K562 (cell line): ENCODE measurements around the gene SLC25A53.

Source experiments
- BCL6 ChIP-seq: fragments of 250-450 bp; sonication (Bioruptor Pico); IDR thresholded peaks from 2 replicates; pipeline ENCODE4 v1.4.0; 2020
- CBX3 ChIP-seq, 2 experiments: IDR thresholded peaks; 1 replicate in 1 of 2; 2 replicates in 1 of 2; pipeline ENCODE4 v1.6.1; 2012; ENCODE audit warnings: inconsistent platforms in 2 of 2, low read length in 2 of 2, borderline replicate concordance in 1 of 2, control low read depth in 1 of 2
- CTCF ChIP-seq, 3 experiments: IDR thresholded peaks in 2 of 3; conservative IDR thresholded peaks in 1 of 3; 2 replicates each; pipeline ENCODE4 v1.5.1; 2011 to 2012; ENCODE audit warnings: low read length in 3 of 3, mild to moderate bottlenecking in 3 of 3, control low read depth in 2 of 3, improper control_type of control experiment in 1 of 3, inconsistent platforms in 1 of 3, low read depth in 1 of 3, mixed read lengths in 1 of 3, moderate library complexity in 1 of 3; ENCODE audit not compliant: insufficient read depth in 2 of 3
- FOS ChIP-seq: IDR thresholded peaks from 3 replicates; pipeline ENCODE4 v1.6.1; 2011; ENCODE audit not compliant: insufficient read length; ENCODE audit errors: extremely low read depth
- L3MBTL2 ChIP-seq: fragments of 450-650 bp; IDR thresholded peaks from 2 replicates; pipeline ENCODE4 v1.6.1; 2016; ENCODE audit warnings: mild to moderate bottlenecking, moderate library complexity
- MAX ChIP-seq: sonication (generic); formaldehyde crosslinking; IDR thresholded peaks from 2 replicates; pipeline ENCODE4 v1.9.0; 2022; ENCODE audit warnings: mild to moderate bottlenecking, missing genetic modification reagents
- MTF1 ChIP-seq: fragments of 250-450 bp; sonication (Bioruptor Pico); IDR thresholded peaks from 2 replicates; pipeline ENCODE4 v1.9.0; 2021; ENCODE audit warnings: moderate library complexity, mild to moderate bottlenecking, inconsistent platforms, borderline replicate concordance
- NCOA4 ChIP-seq: fragments of 450-650 bp; IDR thresholded peaks from 2 replicates; pipeline ENCODE4 v1.6.1; 2018; ENCODE audit warnings: mild to moderate bottlenecking; ENCODE audit not compliant: partially characterized antibody
- POLR2A ChIP-seq: fragments of 450-650 bp; conservative IDR thresholded peaks from 2 replicates; pipeline ENCODE4 v1.6.1; 2016
- TARDBP ChIP-seq: fragments of 450-650 bp; IDR thresholded peaks from 2 replicates; pipeline ENCODE4 v1.6.1; 2016
- UBTF ChIP-seq, 2 experiments: IDR thresholded peaks; 2 replicates each; pipeline ENCODE4 v1.6.1; 2012; ENCODE audit warnings: improper control_type of control experiment in 2 of 2, low read depth in 2 of 2, low read length in 2 of 2, borderline replicate concordance in 1 of 2
- ZNF174 ChIP-seq: fragments of 250-450 bp; sonication (Bioruptor Pico); IDR thresholded peaks from 2 replicates; pipeline ENCODE4 v1.4.0; 2020; ENCODE audit warnings: mild to moderate bottlenecking
- TF ChIP-seq, protein P1 (sequence below): fragments of 150-350 bp; conservative IDR thresholded peaks from 2 replicates; pipeline ENCODE4 v1.6.1; 2014; ENCODE audit warnings: low read length

GRCh38 chrX:104085477-104085876 lies 71.3 kb downstream of the SLC25A53 start:
- TF ChIP-seq BCL6: no peak
- no peak for TF ChIP-seq MTF1 (CRISPR knock-in tag)
- no peak for TF ChIP-seq L3MBTL2
- TF ChIP-seq TARDBP: no peak
- TF ChIP-seq CBX3 (IDR thresholded peaks at IDR 0.05; ENCODE audit: borderline replicate concordance in 1 of 2, low read length in 2 of 2): no peak
- TF ChIP-seq CTCF (IDR thresholded peaks at IDR 0.05 in 2 of 3, conservative IDR thresholded peaks at IDR 0.05 in 1 of 3; ENCODE audit: insufficient read depth in 2 of 3, low read depth in 1 of 3, low read length in 3 of 3): no peak
- no peak for TF ChIP-seq POLR2A
- TF ChIP-seq, protein P1, sequence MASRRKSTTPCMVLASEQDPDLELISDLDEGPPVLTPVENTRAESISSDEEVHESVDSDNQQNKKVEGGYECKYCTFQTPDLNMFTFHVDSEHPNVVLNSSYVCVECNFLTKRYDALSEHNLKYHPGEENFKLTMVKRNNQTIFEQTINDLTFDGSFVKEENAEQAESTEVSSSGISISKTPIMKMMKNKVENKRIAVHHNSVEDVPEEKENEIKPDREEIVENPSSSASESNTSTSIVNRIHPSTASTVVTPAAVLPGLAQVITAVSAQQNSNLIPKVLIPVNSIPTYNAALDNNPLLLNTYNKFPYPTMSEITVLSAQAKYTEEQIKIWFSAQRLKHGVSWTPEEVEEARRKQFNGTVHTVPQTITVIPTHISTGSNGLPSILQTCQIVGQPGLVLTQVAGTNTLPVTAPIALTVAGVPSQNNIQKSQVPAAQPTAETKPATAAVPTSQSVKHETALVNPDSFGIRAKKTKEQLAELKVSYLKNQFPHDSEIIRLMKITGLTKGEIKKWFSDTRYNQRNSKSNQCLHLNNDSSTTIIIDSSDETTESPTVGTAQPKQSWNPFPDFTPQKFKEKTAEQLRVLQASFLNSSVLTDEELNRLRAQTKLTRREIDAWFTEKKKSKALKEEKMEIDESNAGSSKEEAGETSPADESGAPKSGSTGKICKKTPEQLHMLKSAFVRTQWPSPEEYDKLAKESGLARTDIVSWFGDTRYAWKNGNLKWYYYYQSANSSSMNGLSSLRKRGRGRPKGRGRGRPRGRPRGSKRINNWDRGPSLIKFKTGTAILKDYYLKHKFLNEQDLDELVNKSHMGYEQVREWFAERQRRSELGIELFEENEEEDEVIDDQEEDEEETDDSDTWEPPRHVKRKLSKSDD: no peak
- no peak for TF ChIP-seq UBTF (IDR thresholded peaks at IDR 0.05; ENCODE audit: borderline replicate concordance in 1 of 2, low read depth in 2 of 2, low read length in 2 of 2)
- no peak for TF ChIP-seq ZNF174
- no peak for TF ChIP-seq MAX (CRISPR knock-in tag)
- TF ChIP-seq FOS: no peak
- TF ChIP-seq NCOA4: no peak
